ENCODE measurements around the gene GRIK4. TPM values are rescaled to one million over a fixed set of nuclear protein-coding genes. Genes with fewer than 3 reads are reported as not detected.

Gene GRIK4
- total RNA-seq, 1 donor from 2014 or later, result 0.89 TPM

DNA sequence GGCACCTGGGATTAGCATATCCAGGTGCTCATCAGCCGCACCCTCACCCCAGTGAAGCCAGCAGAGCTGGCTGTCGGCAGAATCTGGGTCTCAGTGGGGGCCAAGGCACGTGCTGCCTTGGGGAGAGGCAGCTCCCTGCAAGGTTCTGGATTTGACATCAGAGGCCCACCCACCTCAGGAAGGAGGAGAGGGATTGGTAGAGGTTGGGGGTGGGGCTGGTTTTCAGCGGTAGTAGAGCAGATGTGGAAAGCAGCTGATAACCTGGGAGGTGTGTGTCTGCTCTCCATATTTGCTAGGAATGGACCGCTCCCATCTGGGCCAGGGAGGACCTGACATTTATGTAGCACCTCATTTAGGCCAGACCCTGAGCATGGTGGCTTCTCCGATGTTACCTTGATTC is 147.5 kb downstream of the GRIK4 start:
- H3K9me3 Mint-ChIP-seq, result no peaks in the 10 kb centered on the region
- no peaks in the 10 kb centered on the region for H3K4me1 Mint-ChIP-seq
- TF ChIP-seq, protein P1, sequence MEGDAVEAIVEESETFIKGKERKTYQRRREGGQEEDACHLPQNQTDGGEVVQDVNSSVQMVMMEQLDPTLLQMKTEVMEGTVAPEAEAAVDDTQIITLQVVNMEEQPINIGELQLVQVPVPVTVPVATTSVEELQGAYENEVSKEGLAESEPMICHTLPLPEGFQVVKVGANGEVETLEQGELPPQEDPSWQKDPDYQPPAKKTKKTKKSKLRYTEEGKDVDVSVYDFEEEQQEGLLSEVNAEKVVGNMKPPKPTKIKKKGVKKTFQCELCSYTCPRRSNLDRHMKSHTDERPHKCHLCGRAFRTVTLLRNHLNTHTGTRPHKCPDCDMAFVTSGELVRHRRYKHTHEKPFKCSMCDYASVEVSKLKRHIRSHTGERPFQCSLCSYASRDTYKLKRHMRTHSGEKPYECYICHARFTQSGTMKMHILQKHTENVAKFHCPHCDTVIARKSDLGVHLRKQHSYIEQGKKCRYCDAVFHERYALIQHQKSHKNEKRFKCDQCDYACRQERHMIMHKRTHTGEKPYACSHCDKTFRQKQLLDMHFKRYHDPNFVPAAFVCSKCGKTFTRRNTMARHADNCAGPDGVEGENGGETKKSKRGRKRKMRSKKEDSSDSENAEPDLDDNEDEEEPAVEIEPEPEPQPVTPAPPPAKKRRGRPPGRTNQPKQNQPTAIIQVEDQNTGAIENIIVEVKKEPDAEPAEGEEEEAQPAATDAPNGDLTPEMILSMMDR (conservative IDR thresholded peaks at IDR 0.05), result no peak
- H3K4me3 Mint-ChIP-seq, result no peak overlapping the region
- no peak overlapping the region for H3K27ac Mint-ChIP-seq (ENCODE audit: unreplicated experiment)
- no peaks in the 10 kb centered on the region for H3K36me3 Mint-ChIP-seq (ENCODE audit: low read depth)
- DNase-seq (ENCODE audit: low read depth, low spot score), result no peak
- H3K27me3 Mint-ChIP-seq (ENCODE audit: low read depth), result peaks cover 44% of the 10 kb centered on the region

- Mint-ChIP-seq H3K4me1 (no peaks in the 10 kb centered on the region), H3K36me3 (ENCODE audit: low read depth) (no peaks in the 10 kb centered on the region), H3K27me3 (ENCODE audit: low read depth) (peaks cover 43% of the 10 kb centered on the region), H3K4me3 (no peak overlapping the region), H3K27ac (ENCODE audit: unreplicated experiment) (no peak overlapping the region), H3K9me3 (no peaks in the 10 kb centered on the region)
- DNase-seq (ENCODE audit: low read depth, low spot score), result peak; percentile 32
- TF ChIP-seq, protein P1 (conservative IDR thresholded peaks at IDR 0.05), result peak; percentile 59
These were observed 148.5 kb downstream of the GRIK4 start for GRCh38 chr11:120660024-120660565.

- H3K4me1 Mint-ChIP-seq, result no peaks in the 10 kb centered on the region
- TF ChIP-seq, protein P1 (conservative IDR thresholded peaks at IDR 0.05), result no peak
- H3K36me3 Mint-ChIP-seq (ENCODE audit: low read depth), result no peaks in the 10 kb centered on the region
- no peak overlapping the region for H3K4me3 Mint-ChIP-seq
- H3K27ac Mint-ChIP-seq (ENCODE audit: unreplicated experiment), result no peak overlapping the region
- no peaks in the 10 kb centered on the region for H3K9me3 Mint-ChIP-seq
- no peak for DNase-seq (ENCODE audit: low read depth, low spot score)
- peaks cover 39% of the 10 kb centered on the region for H3K27me3 Mint-ChIP-seq (ENCODE audit: low read depth)
These were observed 150.6 kb downstream of the GRIK4 start for GRCh38 chr11:120662071-120662676.

DNA sequence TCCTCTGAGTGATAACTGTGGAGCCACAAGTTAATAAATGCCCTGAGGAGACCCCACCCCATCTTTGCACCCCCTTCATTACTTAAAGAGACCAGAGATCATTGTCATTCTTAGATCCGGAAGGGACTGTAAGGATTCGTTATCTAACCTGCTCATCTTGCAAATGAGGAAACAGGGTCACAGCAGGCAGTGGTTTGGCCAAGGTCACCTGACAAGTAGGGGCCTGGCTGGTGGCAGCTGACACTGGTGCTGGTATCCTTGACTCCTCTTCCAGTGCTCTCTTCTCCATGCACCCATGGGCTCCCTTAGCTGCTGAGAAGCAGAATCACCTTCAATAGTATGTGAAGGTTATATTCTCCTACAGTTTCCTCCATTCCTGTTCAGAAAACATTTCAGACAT is 151.6 kb downstream of the GRIK4 start:
- no peaks in the 10 kb centered on the region for H3K4me1 Mint-ChIP-seq
- H3K27ac Mint-ChIP-seq (ENCODE audit: unreplicated experiment), result no peak overlapping the region
- no peak overlapping the region for H3K4me3 Mint-ChIP-seq
- no peaks in the 10 kb centered on the region for H3K9me3 Mint-ChIP-seq
- TF ChIP-seq, protein P1 (conservative IDR thresholded peaks at IDR 0.05), result no peak
- peaks cover 34% of the 10 kb centered on the region for H3K27me3 Mint-ChIP-seq (ENCODE audit: low read depth)
- no peak for DNase-seq (ENCODE audit: low read depth, low spot score)
- no peaks in the 10 kb centered on the region for H3K36me3 Mint-ChIP-seq (ENCODE audit: low read depth)

DNA sequence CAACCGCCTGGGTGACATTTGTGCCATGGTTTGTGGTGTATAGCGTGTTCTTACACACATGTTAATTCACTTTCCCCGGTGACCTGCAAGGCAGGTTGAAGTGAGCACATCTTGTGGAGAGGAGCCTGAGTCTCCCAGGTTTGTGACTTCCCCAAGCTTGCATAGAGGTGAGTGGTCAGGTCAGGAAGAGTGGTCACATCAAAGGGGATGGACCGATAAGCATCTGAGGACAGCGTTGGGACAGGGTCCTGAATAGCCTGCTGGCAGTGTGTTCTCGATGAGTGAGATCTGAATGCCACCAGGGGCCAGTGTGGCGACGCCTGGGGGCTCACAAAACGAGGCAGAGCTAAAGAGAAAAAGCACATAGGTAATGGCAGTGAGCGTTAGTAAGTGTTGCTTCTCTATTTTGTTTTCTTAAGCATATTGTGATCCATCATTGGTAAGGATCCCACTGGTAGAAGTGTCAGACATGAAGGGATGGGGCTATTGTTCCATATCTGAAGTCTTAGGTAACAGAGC is 154.6 kb downstream of the GRIK4 start:
- Mint-ChIP-seq H3K27me3 (ENCODE audit: low read depth) (peaks cover 32% of the 10 kb centered on the region), H3K9me3 (no peaks in the 10 kb centered on the region), H3K27ac (ENCODE audit: unreplicated experiment) (no peak overlapping the region), H3K4me1 (no peaks in the 10 kb centered on the region), H3K4me3 (no peak overlapping the region), H3K36me3 (ENCODE audit: low read depth) (no peaks in the 10 kb centered on the region)
- no peak for DNase-seq (ENCODE audit: low read depth, low spot score)
- TF ChIP-seq, protein P1 (conservative IDR thresholded peaks at IDR 0.05), result no peak
